HG03135 (cell line): ENCODE data around the gene GREM2.
A peak's percentile ranks its signal among the peaks of the same experiment; 100 is the strongest.

Experiments
- ATAC-seq: cut with Tn5 transposase; IDR thresholded peaks from one replicate; pipeline ENCODE4 v1.9.1; 2021; ENCODE audit warnings: mild to moderate bottlenecking, moderate library complexity; ENCODE audit not compliant: unreplicated experiment

The GREM2 gene

GRCh38 chr1:240611619-240612480, at the start of gene GREM2:
Gene GREM2 (minus strand): TSS chr1:240612155. CDS start chr1:240493475, 118,680 bp downstream.
- peak; percentile 87 for ATAC-seq

- no peak for ATAC-seq
Measured at GRCh38 chr1:240658312-240658960, 46.5 kb upstream of the GREM2 start.

GRCh38 chr1:240656531-240656930, 44.6 kb upstream of the GREM2 start:
- ATAC-seq, result no peak

- ATAC-seq, result no peak
Measured at GRCh38 chr1:240652961-240653409, 41.0 kb upstream of the GREM2 start.

- no peak for ATAC-seq
Measured at GRCh38 chr1:240652549-240652948, 40.6 kb upstream of the GREM2 start.

- no peak for ATAC-seq
Measured at GRCh38 chr1:240650877-240651276, 38.9 kb upstream of the GREM2 start.

GRCh38 chr1:240649733-240650721, 38.1 kb upstream of the GREM2 start:
- no peak for ATAC-seq

- ATAC-seq, result no peak
Measured at GRCh38 chr1:240646571-240647240, 34.8 kb upstream of the GREM2 start.

- ATAC-seq, result no peak
Measured at GRCh38 chr1:240644732-240645131, 32.8 kb upstream of the GREM2 start.

- ATAC-seq, result no peak
Measured at GRCh38 chr1:240635466-240636256, 23.7 kb upstream of the GREM2 start.

GRCh38 chr1:240630409-240630808, 18.5 kb upstream of the GREM2 start:
- ATAC-seq, result no peak

GRCh38 chr1:240621249-240621648, 9.3 kb upstream of the GREM2 start:
- ATAC-seq, result no peak

- no peak for ATAC-seq
Measured at GRCh38 chr1:240619906-240620621, 8.1 kb upstream of the GREM2 start.

- ATAC-seq, result no peak
Measured at GRCh38 chr1:240619357-240619756, 7.4 kb upstream of the GREM2 start.

GRCh38 chr1:240618946-240619345, 7.0 kb upstream of the GREM2 start:
- no peak for ATAC-seq

- no peak for ATAC-seq
Measured at GRCh38 chr1:240616018-240616417, 4.1 kb upstream of the GREM2 start.

- ATAC-seq, result no peak
Measured at GRCh38 chr1:240613356-240614142, 1.6 kb upstream of the GREM2 start.

GRCh38 chr1:240612811-240613210, 856 bp upstream of the GREM2 start:
- ATAC-seq, result no peak
